GM19455 (cell line): Measurements from ENCODE around the gene THNSL1.

ENCODE experiments used
- ATAC-seq: cut with Tn5 transposase; IDR thresholded peaks from one replicate; pipeline ENCODE4 v1.9.1; 2021; ENCODE audit not compliant: unreplicated experiment

The THNSL1 gene

GRCh38 chr10:25057886-25058285, 41.5 kb downstream of the THNSL1 start:
- ATAC-seq: no peak

GRCh38 chr10:25059990-25060389, 43.6 kb downstream of the THNSL1 start:
- ATAC-seq: no peak

- no peak for ATAC-seq
Measured at GRCh38 chr10:25061125-25061524, 44.7 kb downstream of the THNSL1 start.

GRCh38 chr10:25061711-25062449, 45.5 kb downstream of the THNSL1 start:
- no peak for ATAC-seq

- ATAC-seq: no peak
Measured at GRCh38 chr10:25063157-25063556, 46.7 kb downstream of the THNSL1 start.

GRCh38 chr10:25063644-25064043, 47.2 kb downstream of the THNSL1 start:
- ATAC-seq: no peak

GRCh38 chr10:25064401-25064800, 48.0 kb downstream of the THNSL1 start:
- no peak for ATAC-seq

GRCh38 chr10:25065761-25066476, 49.5 kb downstream of the THNSL1 start:
- ATAC-seq: no peak

- no peak for ATAC-seq
Measured at GRCh38 chr10:25068152-25069058, 52.0 kb downstream of the THNSL1 start.

- no peak for ATAC-seq
Measured at GRCh38 chr10:25071227-25071626, 54.8 kb downstream of the THNSL1 start.

GRCh38 chr10:25072786-25073185, 56.4 kb downstream of the THNSL1 start:
- ATAC-seq: no peak

GRCh38 chr10:25075825-25076224, 59.4 kb downstream of the THNSL1 start:
- ATAC-seq: no peak
